H9 (cell line): ENCODE data around the gene HIGD1B. TPM values are rescaled to one million over a fixed set of nuclear protein-coding genes. Genes with fewer than 3 reads are reported as not detected.

Experiments
- DNase-seq: peaks from one replicate; pipeline ENCODE4 v3.0.0-alpha.2; 2017
- H2AFZ ChIP-seq: one replicate; pipeline ENCODE4 v1.6.1; 2013; ENCODE audit warnings: mild to moderate bottlenecking, low read length, control low read depth, moderate library complexity
- H2AK5ac ChIP-seq: 2 replicates; pipeline ENCODE4 v1.6.1; 2013; ENCODE audit warnings: low read length, control low read depth, mixed read lengths; ENCODE audit not compliant: insufficient read length
- H2BK120ac ChIP-seq: one replicate; pipeline ENCODE4 v1.6.1; 2013; ENCODE audit warnings: low read depth, mild to moderate bottlenecking, low read length, control low read depth, inconsistent platforms; ENCODE audit not compliant: poor library complexity, severe bottlenecking
- H2BK12ac ChIP-seq: 2 replicates; pipeline ENCODE4 v1.6.1; 2013; ENCODE audit warnings: low read length, control low read depth, mixed read lengths, low read depth; ENCODE audit not compliant: insufficient read length
- H2BK15ac ChIP-seq: 2 replicates; pipeline ENCODE4 v1.6.1; 2013; ENCODE audit warnings: low read depth, low read length, control low read depth
- H2BK20ac ChIP-seq: one replicate; pipeline ENCODE4 v1.6.1; 2013; ENCODE audit warnings: low read depth, mild to moderate bottlenecking, low read length, control low read depth, inconsistent platforms; ENCODE audit not compliant: poor library complexity, severe bottlenecking
- H2BK5ac ChIP-seq: 2 replicates; pipeline ENCODE4 v1.6.1; 2013; ENCODE audit warnings: low read length, control low read depth, mixed read lengths; ENCODE audit not compliant: insufficient read length
- H3K14ac ChIP-seq: 2 replicates; pipeline ENCODE4 v1.6.1; 2013; ENCODE audit warnings: low read length, control low read depth; ENCODE audit not compliant: insufficient read depth
- H3K18ac ChIP-seq: 2 replicates; pipeline ENCODE4 v1.6.1; 2013; ENCODE audit warnings: low read depth, mild to moderate bottlenecking, mixed read lengths, low read length, control low read depth; ENCODE audit not compliant: insufficient read length
- H3K23ac ChIP-seq: 2 replicates; pipeline ENCODE4 v1.6.1; 2013; ENCODE audit warnings: low read length, control low read depth, mixed read lengths, low read depth; ENCODE audit not compliant: insufficient read length
- H3K23me2 ChIP-seq: 2 replicates; pipeline ENCODE4 v1.6.1; 2013; ENCODE audit warnings: low read depth, mild to moderate bottlenecking, mixed read lengths, low read length, control low read depth; ENCODE audit not compliant: insufficient read length, poor library complexity, severe bottlenecking
- H3K27ac ChIP-seq: 2 replicates; pipeline ENCODE4 v1.5.1; 2013; ENCODE audit warnings: low read length, control low read depth, mixed read lengths, low read depth; ENCODE audit not compliant: insufficient read length
- H3K27me3 ChIP-seq: 2 replicates; pipeline ENCODE4 v1.6.1; 2013; ENCODE audit warnings: low read length, control low read depth, inconsistent platforms; ENCODE audit not compliant: insufficient read depth
- H3K4ac ChIP-seq: 2 replicates; pipeline ENCODE4 v1.6.1; 2013; ENCODE audit warnings: low read depth, mild to moderate bottlenecking, control low read depth, inconsistent platforms, low read length, moderate library complexity
- H3K4me1 ChIP-seq: 2 replicates; pipeline ENCODE4 v1.6.1; 2013; ENCODE audit warnings: low read length, control low read depth, inconsistent platforms; ENCODE audit not compliant: insufficient read depth
- H3K4me2 ChIP-seq: 2 replicates; pipeline ENCODE4 v1.6.1; 2013; ENCODE audit warnings: low read length, control low read depth, mixed read lengths; ENCODE audit not compliant: insufficient read length, insufficient read depth
- H3K56ac ChIP-seq: 2 replicates; pipeline ENCODE4 v1.6.1; 2013; ENCODE audit warnings: low read depth, mild to moderate bottlenecking, mixed read lengths, low read length, control low read depth; ENCODE audit not compliant: insufficient read length
- H3K79me1 ChIP-seq: 2 replicates; pipeline ENCODE4 v1.6.1; 2013; ENCODE audit warnings: low read depth, mild to moderate bottlenecking, moderate library complexity, low read length, control low read depth, inconsistent platforms; ENCODE audit not compliant: insufficient read depth, poor library complexity, severe bottlenecking
- H3K79me2 ChIP-seq: 2 replicates; pipeline ENCODE4 v1.6.1; 2013; ENCODE audit warnings: low read length, control low read depth, inconsistent platforms; ENCODE audit not compliant: insufficient read depth
- H3K9ac ChIP-seq: 2 replicates; pipeline ENCODE4 v1.6.1; 2013; ENCODE audit warnings: low read length, control low read depth, mixed read lengths; ENCODE audit not compliant: insufficient read length; ENCODE audit errors: extremely low read depth
- H3K9me3 ChIP-seq: one replicate; pipeline ENCODE4 v1.6.1; 2013; ENCODE audit warnings: low read depth, low read length, inconsistent platforms; ENCODE audit not compliant: control insufficient read depth
- H3T11ph ChIP-seq: one replicate; pipeline ENCODE4 v1.6.1; 2013; ENCODE audit warnings: mild to moderate bottlenecking, low read length, control low read depth, inconsistent platforms
- H4K20me1 ChIP-seq: one replicate; pipeline ENCODE4 v1.6.1; 2013; ENCODE audit not compliant: control insufficient read depth, insufficient read length, insufficient read depth
- H4K5ac ChIP-seq: 2 replicates; pipeline ENCODE4 v1.6.1; 2013; ENCODE audit warnings: low read depth, mild to moderate bottlenecking, mixed read lengths, low read length, control low read depth; ENCODE audit not compliant: insufficient read length
- H4K8ac ChIP-seq: replicated peaks from 2 replicates; pipeline ENCODE4 v1.6.1; 2013; ENCODE audit warnings: low read length, control low read depth, mixed read lengths, low read depth; ENCODE audit not compliant: insufficient read length
- H4K91ac ChIP-seq: 2 replicates; pipeline ENCODE4 v1.6.1; 2013; ENCODE audit warnings: low read depth, mild to moderate bottlenecking, moderate library complexity, mixed read lengths, low read length, control low read depth; ENCODE audit not compliant: insufficient read length
- H3K27ac Mint-ChIP-seq, 3 experiments: 2 replicates in 2 of 3; 3 replicates in 1 of 3; pipeline ENCODE4 v1.8.0; 2020 to 2021; ENCODE audit warnings: mixed read lengths in 3 of 3, mild to moderate bottlenecking in 1 of 3, moderate library complexity in 1 of 3
- H3K27me3 Mint-ChIP-seq: 2 replicates; pipeline ENCODE4 v1.8.0; 2021; ENCODE audit warnings: low read depth, mild to moderate bottlenecking, moderate library complexity, mixed read lengths
- H3K36me3 Mint-ChIP-seq, 3 experiments: 2 replicates in 2 of 3; 3 replicates in 1 of 3; pipeline ENCODE4 v1.8.0; 2020 to 2021; ENCODE audit warnings: low read depth in 3 of 3, mixed read lengths in 3 of 3; ENCODE audit not compliant: insufficient read depth in 1 of 3
- H3K4me1 Mint-ChIP-seq, 2 experiments: 2 replicates each; pipeline ENCODE4 v1.8.0; 2020; ENCODE audit warnings: mixed read lengths in 2 of 2
- H3K4me3 Mint-ChIP-seq, 2 experiments: 2 replicates in 1 of 2; 3 replicates in 1 of 2; pipeline ENCODE4 v1.8.0; 2020 to 2021; ENCODE audit warnings: mild to moderate bottlenecking in 2 of 2, mixed read lengths in 2 of 2, moderate library complexity in 1 of 2
- H3K9me3 Mint-ChIP-seq, 2 experiments: 2 replicates in 1 of 2; 3 replicates in 1 of 2; pipeline ENCODE4 v1.8.0; 2020; ENCODE audit warnings: mild to moderate bottlenecking in 2 of 2, mixed read lengths in 2 of 2, moderate library complexity in 1 of 2
- CTCF ChIP-seq: fragments of 200-600 bp; sonication (generic); conservative IDR thresholded peaks from 3 replicates; pipeline ENCODE4 v1.8.0; 2021; ENCODE audit warnings: antibody characterized with exemption, mild to moderate bottlenecking
- WGBS: extraction: QIAGEN DNeasy Blood & Tissue Kit; methylation state at CpG from one replicate; pipeline ENCODE4 v1.1.7; 2013; ENCODE audit warnings: missing lambda C conversion rate, low lambda C conversion rate, mixed read lengths; ENCODE audit not compliant: insufficient read length; ENCODE audit errors: extremely low coverage; 5-methylcytosine and 5-hydroxymethylcytosine counted together
- total RNA-seq: library from RNA; stranded (reverse); gene quantifications from 2 replicates; pipeline ENCODE4 v1.2.1, GENCODE V29; 2021

Gene HIGD1B
- total RNA-seq, 1 experiment from 2014 or later, result not detected

DNA sequence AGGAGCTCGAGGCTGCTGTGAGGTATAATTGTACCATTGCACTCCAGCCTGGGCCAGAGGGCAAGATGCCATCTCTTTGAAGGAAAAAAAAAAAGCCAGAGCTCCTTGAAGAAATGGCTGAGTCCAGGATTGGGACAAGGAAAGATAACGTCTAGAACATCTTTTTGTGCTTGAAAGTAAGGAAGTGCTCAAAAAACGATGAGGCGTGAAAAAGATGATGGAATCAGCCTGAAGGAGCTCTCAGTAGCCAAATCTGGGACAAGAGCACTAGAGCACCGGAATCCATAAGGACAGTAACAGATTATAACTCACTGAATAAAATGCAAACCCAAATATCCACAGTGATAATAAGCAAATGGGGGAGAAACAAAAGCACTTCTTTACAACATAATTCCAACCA is 29.4 kb downstream of the HIGD1B start:
- Histone ChIP-seq H2BK12ac (no peak overlapping the region), H3K14ac (no peak overlapping the region), H3K23me2 (no peaks in the 10 kb centered on the region), H3K4me1 (no peaks in the 10 kb centered on the region), H3K9me3 (no peaks in the 10 kb centered on the region), H2AK5ac (no peak overlapping the region), H3K23ac (no peak overlapping the region), H3K4ac (no peak overlapping the region), H4K5ac (no peak overlapping the region), H2BK15ac (no peak overlapping the region), H2BK5ac (no peak overlapping the region), H3K27me3 (no peaks in the 10 kb centered on the region), H3K27ac (no peak overlapping the region), H3K79me1 (no peaks in the 10 kb centered on the region), H2BK20ac (no peak overlapping the region), H3T11ph (no peak overlapping the region), H2BK120ac (no peak overlapping the region), H3K9ac (no peak overlapping the region), H3K4me2 (no peak overlapping the region), H4K91ac (no peak overlapping the region), H4K8ac (no peak overlapping the region), H3K18ac (no peak overlapping the region), H2AFZ (no peak overlapping the region), H3K56ac (no peak overlapping the region), H4K20me1 (no peaks in the 10 kb centered on the region), H3K79me2 (no peaks in the 10 kb centered on the region)
- Mint-ChIP-seq H3K27me3 (no peaks in the 10 kb centered on the region), H3K4me3 (no peak overlapping the region), H3K4me1 (no peaks in the 10 kb centered on the region), H3K36me3 (peaks cover 27 to 83% (median 64%) of the 10 kb centered on the region in 3 experiments), H3K27ac (no peak overlapping the region), H3K9me3 (no peaks in the 10 kb centered on the region)
- DNase-seq, result no peak
- no CpG with 5 or more reads among the region's 5 CpGs for WGBS
- TF ChIP-seq CTCF, result no peak
